ENCODE data around the gene CFAP20.

Gene CFAP20

GRCh38 chr16:58124601-58124915, 4.6 kb downstream of the CFAP20 start:
- no peak for DNase-seq (ENCODE audit: low read depth)

GRCh38 chr16:58123896-58124600, 5.1 kb downstream of the CFAP20 start:
- no peak for DNase-seq (ENCODE audit: low read depth)

GRCh38 chr16:58121132-58121531, 8.0 kb downstream of the CFAP20 start:
- no peak for DNase-seq (ENCODE audit: low read depth)

- no peak for DNase-seq (ENCODE audit: low read depth)
These were observed 8.9 kb downstream of the CFAP20 start for GRCh38 chr16:58120234-58120633.

GRCh38 chr16:58119509-58119845, 9.7 kb downstream of the CFAP20 start:
- DNase-seq (ENCODE audit: low read depth) = no peak

GRCh38 chr16:58118801-58119508, 10.2 kb downstream of the CFAP20 start:
- no peak for DNase-seq (ENCODE audit: low read depth)

GRCh38 chr16:58116529-58116928, 12.7 kb downstream of the CFAP20 start:
- DNase-seq (ENCODE audit: low read depth) = no peak

GRCh38 chr16:58116081-58116480, 13.1 kb downstream of the CFAP20 start:
- no peak for DNase-seq (ENCODE audit: low read depth)

- DNase-seq (ENCODE audit: low read depth) = no peak
These were observed 14.1 kb downstream of the CFAP20 start for GRCh38 chr16:58114827-58115825.

- DNase-seq (ENCODE audit: low read depth) = no peak
These were observed 17.9 kb downstream of the CFAP20 start for GRCh38 chr16:58111302-58111627.

GRCh38 chr16:58110571-58111301, 18.4 kb downstream of the CFAP20 start:
- DNase-seq (ENCODE audit: low read depth) = no peak

GRCh38 chr16:58109881-58110280, 19.3 kb downstream of the CFAP20 start:
- no peak for DNase-seq (ENCODE audit: low read depth)

GRCh38 chr16:58109330-58109729, 19.9 kb downstream of the CFAP20 start:
- no peak for DNase-seq (ENCODE audit: low read depth)

- DNase-seq (ENCODE audit: low read depth) = no peak
These were observed 21.5 kb downstream of the CFAP20 start for GRCh38 chr16:58107709-58108108.

GRCh38 chr16:58107228-58107627, 22.0 kb downstream of the CFAP20 start:
- no peak for DNase-seq (ENCODE audit: low read depth)

- no peak for DNase-seq (ENCODE audit: low read depth)
These were observed 23.6 kb downstream of the CFAP20 start for GRCh38 chr16:58105631-58106030.

GRCh38 chr16:58102665-58103392, 26.4 kb downstream of the CFAP20 start:
- no peak for DNase-seq (ENCODE audit: low read depth)

GRCh38 chr16:58099956-58100300, 29.3 kb downstream of the CFAP20 start:
- no peak for DNase-seq (ENCODE audit: low read depth)

- DNase-seq (ENCODE audit: low read depth) = no peak
These were observed 29.9 kb downstream of the CFAP20 start for GRCh38 chr16:58099097-58099955.

GRCh38 chr16:58098207-58099096, 30.7 kb downstream of the CFAP20 start:
- DNase-seq (ENCODE audit: low read depth) = no peak
